Lower leg skin (tissue), 4 donors: ENCODE data around the gene AMBRA1. TPM values are rescaled to one million over a fixed set of nuclear protein-coding genes. Genes with fewer than 3 reads are reported as not detected.

Experiments used
- DNase-seq, 2 donors: peaks; one replicate each; pipeline ENCODE4 v3.0.0-alpha.2; 2019; ENCODE audit warnings: low spot score in 2 of 2
- H3K4me3 ChIP-seq: fragments of 200-600 bp; sonication (generic); 2 replicates; pipeline ENCODE4 v1.5.1; 2017; ENCODE audit warnings: mild to moderate bottlenecking, low read depth; ENCODE audit not compliant: poor library complexity, severe bottlenecking
- CTCF ChIP-seq, 3 donors: fragments of 450-650 bp; IDR thresholded peaks; one replicate each; pipeline ENCODE4 v1.5.1; 2016; ENCODE audit warnings: antibody characterized with exemption in 3 of 3, mild to moderate bottlenecking in 3 of 3, moderate library complexity in 2 of 3
- POLR2A ChIP-seq, 2 donors: fragments of 450-650 bp; IDR thresholded peaks; one replicate each; pipeline ENCODE4 v1.6.1; 2016 to 2017; ENCODE audit warnings: antibody characterized with exemption in 2 of 2, mild to moderate bottlenecking in 1 of 2, moderate library complexity in 1 of 2
- WGBS, 2 donors: methylation state at CpG; one replicate each; pipeline ENCODE4 v1.1.5; 2018; 5-methylcytosine and 5-hydroxymethylcytosine counted together
- intact Hi-C: fragments of 100-400 bp; cut with DNase I; formaldehyde crosslinking; loops from one replicate; pipeline ENCODE4 v1.15.0; 2023; ENCODE audit warnings: low total_unique reads
- total RNA-seq, 4 donors: library from RNA; depleted of rRNA; stranded (reverse); fragments of >200 nt; gene quantifications; one replicate each; pipeline ENCODE4 v1.1.0, GENCODE V29; 2016

Gene AMBRA1
- total RNA-seq, 4 donors from 2014 or later: 31.5 to 67.5 (median 36.2) TPM

GRCh38 chr11:46463701-46464421, 130.0 kb downstream of the AMBRA1 start:
- H3K4me3 ChIP-seq: no peak overlapping the region
- 55 to 76% methylated on average over 5 of the region's 5 CpGs for WGBS, 2 donors
- no peak for DNase-seq
- intact Hi-C loops: no loop called here
- TF ChIP-seq POLR2A (IDR thresholded peaks at IDR 0.05) (no peak), CTCF (IDR thresholded peaks at IDR 0.05) (no peak)

GRCh38 chr11:46461461-46461927, 132.3 kb downstream of the AMBRA1 start:
- intact Hi-C loops: no loop called here
- no peak for TF ChIP-seq CTCF (IDR thresholded peaks at IDR 0.05)
- 37 to 52% methylated on average over 1 of the region's 1 CpG for WGBS, 2 donors
- DNase-seq: no peak
- no peak overlapping the region for H3K4me3 ChIP-seq

GRCh38 chr11:46458491-46458890, 135.3 kb downstream of the AMBRA1 start:
- intact Hi-C loops: no loop called here
- no peak for DNase-seq
- 91 to 98% methylated on average over 2 of the region's 2 CpGs for WGBS, 2 donors
- TF ChIP-seq CTCF (IDR thresholded peaks at IDR 0.05): no peak
- no peak for TF ChIP-seq POLR2A (IDR thresholded peaks at IDR 0.05)
- H3K4me3 ChIP-seq: no peak overlapping the region

- DNase-seq: no peak
- TF ChIP-seq POLR2A (IDR thresholded peaks at IDR 0.05): no peak
- no peak for TF ChIP-seq CTCF (IDR thresholded peaks at IDR 0.05)
- no peak overlapping the region for H3K4me3 ChIP-seq
- WGBS, 2 donors: 51 to 68% methylated on average over 7 of the region's 7 CpGs
- intact Hi-C loops: no loop called here
These were observed 136.0 kb downstream of the AMBRA1 start for GRCh38 chr11:46457659-46458424.

- TF ChIP-seq POLR2A (IDR thresholded peaks at IDR 0.05) (no peak), CTCF (IDR thresholded peaks at IDR 0.05) (no peak)
- no peak overlapping the region for H3K4me3 ChIP-seq
- intact Hi-C loops: no loop called here
- 90% methylated on average over 3 of the region's 3 CpGs for WGBS, 2 donors
- no peak for DNase-seq
These were observed 136.8 kb downstream of the AMBRA1 start for GRCh38 chr11:46457021-46457420.
